ENCODE results near the gene SMYD3. TPM values are rescaled to one million over a fixed set of nuclear protein-coding genes. Genes with fewer than 3 reads are reported as not detected.

Gene SMYD3
- total RNA-seq, 1 donor from 2014 or later, result 0.32 TPM

GRCh38 chr1:246254854-246255253 is 252.2 kb downstream of the SMYD3 start:
- intact Hi-C loops (cut with DNase I), result no loop called here
- Histone ChIP-seq H3K4me1 (no peaks in the 10 kb centered on the region), H3K27ac (no peak overlapping the region), H3K9me3 (peaks cover 5 to 23% of the 10 kb centered on the region in 2 donors), H3K27me3 (no peaks in the 10 kb centered on the region), H3K4me3 (no peak overlapping the region), H3K36me3 (no peaks in the 10 kb centered on the region)
- TF ChIP-seq CTCF (IDR thresholded peaks at IDR 0.05), result no peak
- DNase-seq (ENCODE audit: low spot score in 2 of 2), result no peak

GRCh38 chr1:246246430-246246829 is 260.6 kb downstream of the SMYD3 start:
- Histone ChIP-seq H3K27me3 (no peaks in the 10 kb centered on the region), H3K36me3 (no peaks in the 10 kb centered on the region), H3K4me3 (no peak overlapping the region), H3K9me3 (no peaks in the 10 kb centered on the region), H3K27ac (no peak overlapping the region), H3K4me1 (no peaks in the 10 kb centered on the region)
- intact Hi-C loops (cut with DNase I), result no loop called here
- no peak for TF ChIP-seq CTCF (IDR thresholded peaks at IDR 0.05)
- no peak for DNase-seq (ENCODE audit: low spot score in 2 of 2)

- no peak overlapping the region for H3K27ac ChIP-seq
- no peaks in the 10 kb centered on the region for H3K9me3 ChIP-seq
- DNase-seq (ENCODE audit: low spot score in 2 of 2), result no peak
- TF ChIP-seq CTCF (IDR thresholded peaks at IDR 0.05), result no peak
- H3K36me3 ChIP-seq, result no peaks in the 10 kb centered on the region
- no peak overlapping the region for H3K4me3 ChIP-seq
- intact Hi-C loops (cut with DNase I), result no loop called here
- no peaks in the 10 kb centered on the region for H3K27me3 ChIP-seq
- no peaks in the 10 kb centered on the region for H3K4me1 ChIP-seq
These were observed 261.5 kb downstream of the SMYD3 start for GRCh38 chr1:246245541-246245940.

GRCh38 chr1:246232126-246232525 is 275.0 kb downstream of the SMYD3 start:
- TF ChIP-seq CTCF (IDR thresholded peaks at IDR 0.05), result no peak
- H3K36me3 ChIP-seq, result no peaks in the 10 kb centered on the region
- intact Hi-C loops (cut with DNase I), result no loop called here
- no peak overlapping the region for H3K4me3 ChIP-seq
- no peaks in the 10 kb centered on the region for H3K27me3 ChIP-seq
- no peaks in the 10 kb centered on the region for H3K4me1 ChIP-seq
- H3K27ac ChIP-seq, result no peak overlapping the region
- DNase-seq (ENCODE audit: low spot score in 2 of 2), result no peak
- no peaks in the 10 kb centered on the region for H3K9me3 ChIP-seq

GRCh38 chr1:246226041-246226440 is 281.0 kb downstream of the SMYD3 start:
- no peaks in the 10 kb centered on the region for H3K9me3 ChIP-seq
- H3K36me3 ChIP-seq, result no peaks in the 10 kb centered on the region
- DNase-seq (ENCODE audit: low spot score in 2 of 2), result no peak
- H3K4me3 ChIP-seq, result no peak overlapping the region
- H3K27ac ChIP-seq, result no peak overlapping the region
- no peak for TF ChIP-seq CTCF (IDR thresholded peaks at IDR 0.05)
- intact Hi-C loops (cut with DNase I), result no loop called here
- no peaks in the 10 kb centered on the region for H3K27me3 ChIP-seq
- H3K4me1 ChIP-seq, result no peaks in the 10 kb centered on the region
